K562 (cell line): ENCODE measurements around the gene AJAP1.

Experiments used
- ARHGAP35 ChIP-seq: fragments of 450-650 bp; IDR thresholded peaks from 2 replicates; pipeline ENCODE4 v1.6.1; 2018; ENCODE audit not compliant: partially characterized antibody
- KDM1A ChIP-seq, 2 experiments: fragments of 450-650 bp; IDR thresholded peaks; 2 replicates each; pipeline ENCODE4 v1.6.1; 2016; ENCODE audit warnings: mild to moderate bottlenecking in 2 of 2
- TCF7L2 ChIP-seq: fragments of 150-350 bp; IDR thresholded peaks from 2 replicates; pipeline ENCODE4 v1.6.1; 2016; ENCODE audit warnings: low read depth, mild to moderate bottlenecking, low read length, moderate library complexity
- TF ChIP-seq, protein P1 (sequence below), 3 experiments: IDR thresholded peaks in 2 of 3; conservative IDR thresholded peaks in 1 of 3; 2 replicates each; pipeline ENCODE4 v1.5.1; 2011 to 2012; ENCODE audit warnings: low read length in 3 of 3, mild to moderate bottlenecking in 3 of 3, control low read depth in 2 of 3, improper control_type of control experiment in 1 of 3, inconsistent platforms in 1 of 3, low read depth in 1 of 3, mixed read lengths in 1 of 3, moderate library complexity in 1 of 3; ENCODE audit not compliant: insufficient read depth in 2 of 3
- TF ChIP-seq, protein P2 (sequence below), 2 experiments: fragments of 200-800 bp in 1 of 2; sonication (Bioruptor generic) in 1 of 2; sonication (generic) in 1 of 2; formaldehyde crosslinking in 1 of 2; IDR thresholded peaks in 1 of 2; conservative IDR thresholded peaks in 1 of 2; 2 replicates each; pipeline versions ENCODE4 v1.5.0 to v1.6.1; 2016 to 2020; ENCODE audit warnings: missing compliant biosample characterization in 1 of 2, missing genetic modification characterization in 1 of 2, missing genetic modification reagents in 1 of 2

DNA sequence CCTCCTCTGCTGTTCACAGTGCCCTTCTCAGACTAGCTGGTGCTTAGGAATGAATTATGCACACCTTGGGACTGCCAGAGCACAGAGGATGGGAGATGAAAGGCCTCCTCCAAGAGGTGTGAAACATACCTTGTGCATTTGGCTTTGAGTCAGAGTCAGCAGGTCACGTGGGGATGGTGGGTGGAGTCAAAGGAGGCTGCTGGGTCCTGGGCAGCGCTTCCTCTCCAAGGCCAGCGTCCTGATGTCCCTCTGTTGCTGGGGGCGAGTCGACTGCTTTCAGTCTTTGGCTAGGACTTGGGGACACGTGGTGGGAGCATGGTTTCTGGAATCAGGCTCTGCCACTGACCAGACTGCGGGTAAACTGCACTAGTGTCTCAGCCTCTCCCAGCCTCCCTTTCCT is 91.2 kb downstream of the AJAP1 start:
- TF ChIP-seq TCF7L2 (no peak), KDM1A (IDR thresholded peaks at IDR 0.05) (no peak), ARHGAP35 (no peak)
- TF ChIP-seq, protein P1, sequence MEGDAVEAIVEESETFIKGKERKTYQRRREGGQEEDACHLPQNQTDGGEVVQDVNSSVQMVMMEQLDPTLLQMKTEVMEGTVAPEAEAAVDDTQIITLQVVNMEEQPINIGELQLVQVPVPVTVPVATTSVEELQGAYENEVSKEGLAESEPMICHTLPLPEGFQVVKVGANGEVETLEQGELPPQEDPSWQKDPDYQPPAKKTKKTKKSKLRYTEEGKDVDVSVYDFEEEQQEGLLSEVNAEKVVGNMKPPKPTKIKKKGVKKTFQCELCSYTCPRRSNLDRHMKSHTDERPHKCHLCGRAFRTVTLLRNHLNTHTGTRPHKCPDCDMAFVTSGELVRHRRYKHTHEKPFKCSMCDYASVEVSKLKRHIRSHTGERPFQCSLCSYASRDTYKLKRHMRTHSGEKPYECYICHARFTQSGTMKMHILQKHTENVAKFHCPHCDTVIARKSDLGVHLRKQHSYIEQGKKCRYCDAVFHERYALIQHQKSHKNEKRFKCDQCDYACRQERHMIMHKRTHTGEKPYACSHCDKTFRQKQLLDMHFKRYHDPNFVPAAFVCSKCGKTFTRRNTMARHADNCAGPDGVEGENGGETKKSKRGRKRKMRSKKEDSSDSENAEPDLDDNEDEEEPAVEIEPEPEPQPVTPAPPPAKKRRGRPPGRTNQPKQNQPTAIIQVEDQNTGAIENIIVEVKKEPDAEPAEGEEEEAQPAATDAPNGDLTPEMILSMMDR (IDR thresholded peaks at IDR 0.05 in 2 of 3, conservative IDR thresholded peaks at IDR 0.05 in 1 of 3; ENCODE audit: insufficient read depth in 2 of 3, low read depth in 1 of 3, low read length in 3 of 3) = no peak
- TF ChIP-seq, protein P2, sequence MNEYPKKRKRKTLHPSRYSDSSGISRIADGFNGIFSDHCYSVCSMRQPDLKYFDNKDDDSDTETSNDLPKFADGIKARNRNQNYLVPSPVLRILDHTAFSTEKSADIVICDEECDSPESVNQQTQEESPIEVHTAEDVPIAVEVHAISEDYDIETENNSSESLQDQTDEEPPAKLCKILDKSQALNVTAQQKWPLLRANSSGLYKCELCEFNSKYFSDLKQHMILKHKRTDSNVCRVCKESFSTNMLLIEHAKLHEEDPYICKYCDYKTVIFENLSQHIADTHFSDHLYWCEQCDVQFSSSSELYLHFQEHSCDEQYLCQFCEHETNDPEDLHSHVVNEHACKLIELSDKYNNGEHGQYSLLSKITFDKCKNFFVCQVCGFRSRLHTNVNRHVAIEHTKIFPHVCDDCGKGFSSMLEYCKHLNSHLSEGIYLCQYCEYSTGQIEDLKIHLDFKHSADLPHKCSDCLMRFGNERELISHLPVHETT (CRISPR knock-in tag; conservative IDR thresholded peaks at IDR 0.05 in 1 of 2, IDR thresholded peaks at IDR 0.05 in 1 of 2) = no peak
